Adrenal gland (tissue), 5 donors: ENCODE data around the gene TRIM66.

Source experiments
- CTCF ChIP-seq, 6 experiments: fragments of 450-650 bp in 4 of 6; fragments of 200-600 bp in 2 of 6; sonication (generic) in 1 of 6; IDR thresholded peaks; 1 replicate in 5 of 6; 2 replicates in 1 of 6; pipeline versions ENCODE4 v1.5.1 to v1.8.0; 2016 to 2021; ENCODE audit warnings: antibody characterized with exemption in 6 of 6, mild to moderate bottlenecking in 2 of 6, moderate library complexity in 1 of 6
- POLR2A ChIP-seq, 2 donors: fragments of 450-650 bp; IDR thresholded peaks; one replicate each; pipeline ENCODE4 v1.6.1; 2017; ENCODE audit warnings: antibody characterized with exemption in 2 of 2, mild to moderate bottlenecking in 2 of 2, moderate library complexity in 1 of 2
- donor health status: DM: no; HTN: no; CAD: no.

DNA sequence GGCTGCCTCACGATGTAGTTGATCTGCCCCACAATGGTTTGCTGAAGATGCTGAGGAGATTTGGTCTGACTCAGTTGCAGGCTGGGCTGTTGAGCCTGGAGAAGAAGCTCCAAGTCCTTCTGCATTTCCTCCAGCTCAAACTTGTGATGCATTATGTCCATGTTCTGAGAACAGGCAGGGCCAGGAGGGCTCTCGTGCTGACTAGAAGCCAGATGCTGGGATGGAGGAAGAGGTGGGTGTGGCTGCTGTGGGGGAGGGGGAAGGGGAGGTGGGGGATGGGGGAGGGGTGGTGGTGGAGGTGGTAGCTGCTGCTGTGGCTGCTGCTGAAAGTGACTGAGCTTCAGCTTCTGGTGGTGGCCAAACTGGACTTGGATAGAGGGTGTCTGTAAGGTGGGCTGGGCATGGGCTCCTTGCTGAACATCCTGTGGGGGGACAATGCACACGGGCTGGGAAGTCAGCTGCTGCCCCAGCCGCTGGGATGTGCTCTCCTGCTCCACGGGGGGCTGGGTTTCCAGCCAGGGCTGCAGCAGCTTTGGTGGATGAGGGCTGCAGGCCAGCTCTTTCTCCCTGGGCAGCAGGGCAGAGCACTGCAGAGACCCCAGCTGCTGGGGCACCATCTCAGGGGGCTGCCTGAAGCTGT, 42.1 kb downstream of the TRIM66 start:
- TF ChIP-seq POLR2A (IDR thresholded peaks at IDR 0.05) (no peak), CTCF (IDR thresholded peaks at IDR 0.05) (no peak)
